Colonic mucosa (tissue), 4 donors: ENCODE data around the gene HSH2D. TPM values are rescaled to one million over a fixed set of nuclear protein-coding genes. Genes with fewer than 3 reads are reported as not detected.

Source experiments
- DNase-seq: peaks from one replicate; pipeline ENCODE4 v3.0.0-alpha.2; 2020
- H3K27ac ChIP-seq: fragments of 200-600 bp; one replicate; pipeline ENCODE4 v1.8.0; 2021
- H3K27me3 ChIP-seq: fragments of 200-600 bp; one replicate; pipeline ENCODE4 v1.8.0; 2021
- H3K36me3 ChIP-seq: fragments of 200-600 bp; one replicate; pipeline ENCODE4 v1.8.0; 2021
- H3K4me1 ChIP-seq: fragments of 200-600 bp; one replicate; pipeline ENCODE4 v1.8.0; 2021; ENCODE audit warnings: mild to moderate bottlenecking
- H3K4me3 ChIP-seq: fragments of 200-600 bp; one replicate; pipeline ENCODE4 v1.8.0; 2021
- H3K9ac ChIP-seq, 2 donors: one replicate each; pipeline ENCODE4 v1.7.0; 2013; ENCODE audit warnings: control low read depth in 2 of 2, low read depth in 2 of 2, low read length in 2 of 2
- H3K9me3 ChIP-seq: fragments of 200-600 bp; one replicate; pipeline ENCODE4 v1.8.0; 2021
- CTCF ChIP-seq: fragments of 200-600 bp; IDR thresholded peaks from one replicate; pipeline ENCODE4 v1.8.0; 2022; ENCODE audit warnings: antibody characterized with exemption, mild to moderate bottlenecking
- intact Hi-C: fragments of 100-400 bp; cut with DNase I; formaldehyde crosslinking; loops from one replicate; pipeline ENCODE4 v1.14.1; 2022
- total RNA-seq, 2 donors: library from RNA; stranded (reverse); fragmentation: NEBNext Ultra II Directional in 1 of 2; extraction: Animal tissue kit (Norgen Biotek cat#: 25700) in 1 of 2; gene quantifications; one replicate each; pipeline ENCODE4 v1.2.1, GENCODE V29; 2021
- donor health status: healthy.
- donor health status: DM: no; HTN: no; CAD: no.
- donor health status: DM: no; HTN: no; CAD: no.

The HSH2D gene
- total RNA-seq, 2 donors from 2014 or later: 13.5 to 14.0 TPM

GRCh38 chr19:16154557-16154956 lies 11.1 kb downstream of the HSH2D start:
- Histone ChIP-seq H3K4me1 (no peaks in the 10 kb centered on the region), H3K27me3 (no peaks in the 10 kb centered on the region), H3K9me3 (no peaks in the 10 kb centered on the region), H3K36me3 (no peaks in the 10 kb centered on the region), H3K4me3 (no peak overlapping the region), H3K9ac (no peak overlapping the region), H3K27ac (no peak overlapping the region)
- no peak for DNase-seq
- intact Hi-C loops: no loop called here
- TF ChIP-seq CTCF: no peak

- Histone ChIP-seq H3K4me1 (no peaks in the 10 kb centered on the region), H3K4me3 (no peak overlapping the region), H3K9ac (no peak overlapping the region), H3K27me3 (no peaks in the 10 kb centered on the region), H3K27ac (no peak overlapping the region), H3K36me3 (no peaks in the 10 kb centered on the region), H3K9me3 (no peaks in the 10 kb centered on the region)
- no peak for DNase-seq
- TF ChIP-seq CTCF: no peak
- intact Hi-C loops: no loop called here
These were observed 11.6 kb downstream of the HSH2D start for GRCh38 chr19:16155128-16155527.

- H3K4me3 ChIP-seq: no peak overlapping the region
- no peak overlapping the region for H3K9ac ChIP-seq
- intact Hi-C loops: no loop called here
- no peaks in the 10 kb centered on the region for H3K9me3 ChIP-seq
- H3K27ac ChIP-seq: no peak overlapping the region
- H3K36me3 ChIP-seq: no peaks in the 10 kb centered on the region
- DNase-seq: no peak
- no peaks in the 10 kb centered on the region for H3K27me3 ChIP-seq
- H3K4me1 ChIP-seq: no peaks in the 10 kb centered on the region
- TF ChIP-seq CTCF: no peak
These were observed 13.4 kb downstream of the HSH2D start for GRCh38 chr19:16156904-16157303.

- no peaks in the 10 kb centered on the region for H3K4me1 ChIP-seq
- H3K36me3 ChIP-seq: no peaks in the 10 kb centered on the region
- intact Hi-C loops: no loop called here
- H3K27ac ChIP-seq: no peak overlapping the region
- H3K9ac ChIP-seq: no peak overlapping the region
- H3K9me3 ChIP-seq: no peaks in the 10 kb centered on the region
- no peaks in the 10 kb centered on the region for H3K27me3 ChIP-seq
- TF ChIP-seq CTCF: no peak
- no peak overlapping the region for H3K4me3 ChIP-seq
- DNase-seq: no peak
These were observed 14.1 kb downstream of the HSH2D start for GRCh38 chr19:16157601-16158000.

- Histone ChIP-seq H3K27ac (no peak overlapping the region), H3K4me1 (no peaks in the 10 kb centered on the region), H3K9me3 (no peaks in the 10 kb centered on the region), H3K36me3 (no peaks in the 10 kb centered on the region), H3K27me3 (no peaks in the 10 kb centered on the region), H3K9ac (no peak overlapping the region), H3K4me3 (no peak overlapping the region)
- no peak for TF ChIP-seq CTCF
- no peak for DNase-seq
- intact Hi-C loops: no loop called here
These were observed 16.2 kb downstream of the HSH2D start for GRCh38 chr19:16159655-16160054.
